Activated T-cell treated with anti-CD3 and anti-CD28 coated beads for 1 hour (primary cell): Measurements from ENCODE around the gene WAPL.
A peak's percentile ranks its signal among the peaks of the same experiment; 100 is the strongest.
"Not testable (repeated sequence)": the region's sequence is repeated elsewhere in the genome, so short reads cannot be mapped to it uniquely, and the experiment has no call there.

Experiments
- DNase-seq: peaks from one replicate; pipeline ENCODE4 v3.0.0-alpha.2; 2020; ENCODE audit warnings: low read depth

The WAPL gene, protein sequence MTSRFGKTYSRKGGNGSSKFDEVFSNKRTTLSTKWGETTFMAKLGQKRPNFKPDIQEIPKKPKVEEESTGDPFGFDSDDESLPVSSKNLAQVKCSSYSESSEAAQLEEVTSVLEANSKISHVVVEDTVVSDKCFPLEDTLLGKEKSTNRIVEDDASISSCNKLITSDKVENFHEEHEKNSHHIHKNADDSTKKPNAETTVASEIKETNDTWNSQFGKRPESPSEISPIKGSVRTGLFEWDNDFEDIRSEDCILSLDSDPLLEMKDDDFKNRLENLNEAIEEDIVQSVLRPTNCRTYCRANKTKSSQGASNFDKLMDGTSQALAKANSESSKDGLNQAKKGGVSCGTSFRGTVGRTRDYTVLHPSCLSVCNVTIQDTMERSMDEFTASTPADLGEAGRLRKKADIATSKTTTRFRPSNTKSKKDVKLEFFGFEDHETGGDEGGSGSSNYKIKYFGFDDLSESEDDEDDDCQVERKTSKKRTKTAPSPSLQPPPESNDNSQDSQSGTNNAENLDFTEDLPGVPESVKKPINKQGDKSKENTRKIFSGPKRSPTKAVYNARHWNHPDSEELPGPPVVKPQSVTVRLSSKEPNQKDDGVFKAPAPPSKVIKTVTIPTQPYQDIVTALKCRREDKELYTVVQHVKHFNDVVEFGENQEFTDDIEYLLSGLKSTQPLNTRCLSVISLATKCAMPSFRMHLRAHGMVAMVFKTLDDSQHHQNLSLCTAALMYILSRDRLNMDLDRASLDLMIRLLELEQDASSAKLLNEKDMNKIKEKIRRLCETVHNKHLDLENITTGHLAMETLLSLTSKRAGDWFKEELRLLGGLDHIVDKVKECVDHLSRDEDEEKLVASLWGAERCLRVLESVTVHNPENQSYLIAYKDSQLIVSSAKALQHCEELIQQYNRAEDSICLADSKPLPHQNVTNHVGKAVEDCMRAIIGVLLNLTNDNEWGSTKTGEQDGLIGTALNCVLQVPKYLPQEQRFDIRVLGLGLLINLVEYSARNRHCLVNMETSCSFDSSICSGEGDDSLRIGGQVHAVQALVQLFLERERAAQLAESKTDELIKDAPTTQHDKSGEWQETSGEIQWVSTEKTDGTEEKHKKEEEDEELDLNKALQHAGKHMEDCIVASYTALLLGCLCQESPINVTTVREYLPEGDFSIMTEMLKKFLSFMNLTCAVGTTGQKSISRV (N-terminal part only)

DNA sequence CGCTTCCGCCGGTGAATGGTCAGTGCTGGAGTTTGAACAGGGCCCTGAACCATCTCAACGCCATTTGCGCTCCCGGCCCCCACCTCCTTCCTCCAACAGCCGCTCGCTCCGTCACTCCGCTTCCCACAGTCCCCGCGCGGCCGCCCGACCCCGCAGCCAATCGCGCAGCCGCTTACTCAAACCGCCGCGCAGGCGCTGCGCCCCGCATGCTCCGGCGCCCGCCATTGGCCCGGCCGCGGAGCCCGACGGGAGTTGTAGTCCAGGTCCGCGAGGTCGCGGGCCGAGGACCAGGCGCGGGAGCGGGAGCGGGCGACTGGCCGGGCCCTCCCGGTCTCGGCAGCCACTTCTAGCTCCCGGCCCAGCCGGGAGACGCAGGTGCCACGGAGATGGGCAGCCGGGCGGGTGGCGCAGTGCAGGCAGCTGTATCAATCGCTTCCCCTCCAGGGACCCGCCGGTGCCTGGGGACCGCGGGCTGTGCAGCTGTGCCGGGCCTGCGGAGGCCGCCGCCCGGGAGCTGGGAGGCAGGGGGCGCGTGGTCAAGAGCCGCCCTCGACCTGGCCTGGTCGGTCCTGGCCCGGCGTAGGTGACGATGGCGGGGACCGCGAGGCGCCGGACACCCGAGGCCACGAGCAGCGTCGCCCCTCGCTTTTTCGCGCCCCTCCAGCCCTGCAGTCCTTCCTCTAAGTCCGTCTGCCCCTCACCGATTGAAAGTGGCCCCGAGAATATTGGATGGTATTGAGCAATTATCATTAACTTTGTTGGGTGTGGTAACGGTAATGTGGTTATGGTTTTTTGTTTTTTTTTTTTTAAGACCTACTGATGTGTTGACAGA is at the start of gene WAPL:
TSS of gene WAPL (minus strand) at position 115 of the 832 bp plus-strand sequence. CDS start 3,723 bp downstream, outside the sequence.
- DNase-seq, result peak; percentile 90

DNA sequence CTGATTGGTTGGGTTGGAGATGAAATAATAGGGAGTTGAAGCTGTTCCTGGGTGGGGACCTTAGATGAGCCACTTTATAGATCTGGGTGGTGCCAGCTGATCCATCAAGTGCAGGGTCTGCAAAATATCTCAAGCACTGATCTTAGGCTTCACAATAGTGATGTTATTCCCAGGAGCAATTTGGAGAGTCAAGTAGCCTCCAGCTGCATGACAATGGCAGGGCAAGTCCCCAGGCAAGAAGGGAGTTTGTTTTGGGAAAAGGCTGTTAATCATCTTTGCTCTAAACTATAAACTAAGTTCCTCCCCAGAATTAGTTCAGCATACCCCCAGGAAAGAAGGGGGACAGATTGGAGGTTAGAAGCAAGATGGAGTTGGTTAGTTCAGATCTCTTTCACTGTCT is 47.7 kb upstream of the WAPL start:
- DNase-seq, result no peak

DNA sequence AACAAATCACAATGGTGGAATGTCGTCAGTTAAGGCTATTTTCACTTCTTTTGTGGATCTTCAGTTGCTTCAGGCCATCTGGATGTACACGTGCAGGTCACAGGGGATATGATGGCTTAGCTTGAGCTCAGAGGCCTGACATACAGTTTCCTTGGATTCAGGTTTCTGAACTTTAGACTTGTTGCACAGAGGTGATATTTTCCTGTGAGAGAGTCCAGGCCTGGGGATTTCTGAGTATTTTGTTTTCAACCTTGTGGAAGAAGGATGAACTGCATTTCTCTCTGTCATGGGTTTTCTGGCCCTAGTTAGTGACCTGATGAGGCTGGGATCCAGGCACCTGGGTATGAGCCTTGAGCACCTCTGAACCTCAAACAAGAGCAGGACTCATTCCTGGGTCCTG is 44.9 kb upstream of the WAPL start:
- DNase-seq, result not testable (repeated sequence)

DNA sequence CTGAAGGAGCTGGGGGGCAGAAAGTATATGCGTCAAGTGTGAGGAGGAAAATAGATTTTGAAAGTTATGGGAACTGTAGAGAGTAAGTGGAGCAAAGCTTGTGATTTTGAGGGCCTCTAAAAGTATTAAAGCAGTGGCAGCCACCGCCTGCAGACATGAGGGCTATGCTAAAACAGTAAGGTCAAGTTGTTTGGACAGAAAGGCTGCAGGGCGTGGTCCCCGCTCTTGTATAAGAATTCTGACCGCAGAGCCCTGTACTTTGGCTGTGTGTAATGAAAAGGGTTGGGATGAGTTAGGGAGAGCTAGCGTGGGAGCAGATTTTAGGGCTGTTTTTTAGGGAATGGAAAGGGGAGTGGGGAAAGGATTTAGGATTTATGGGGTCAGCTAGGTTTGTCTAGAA is 41.7 kb upstream of the WAPL start:
- not testable (repeated sequence) for DNase-seq

DNA sequence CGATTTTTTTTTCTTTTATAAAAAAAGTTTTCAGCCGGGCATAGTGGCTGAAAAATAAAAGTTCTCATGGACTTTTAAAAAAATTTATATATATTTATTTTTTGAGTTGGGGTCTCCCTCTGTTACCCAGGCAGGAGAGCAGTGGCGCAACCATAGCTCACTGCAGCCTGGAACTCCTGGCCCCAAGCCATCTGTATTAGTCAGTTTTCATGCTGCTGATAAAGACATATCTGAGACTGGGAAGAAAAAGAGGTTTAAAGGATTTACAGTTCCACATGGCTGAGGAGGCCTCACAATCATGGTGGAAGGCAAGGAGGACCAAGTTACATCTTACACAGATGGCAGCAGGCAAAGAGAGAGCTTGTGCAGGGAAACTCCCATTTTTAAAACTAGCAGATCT is 37.1 kb upstream of the WAPL start:
- DNase-seq, result not testable (repeated sequence)

DNA sequence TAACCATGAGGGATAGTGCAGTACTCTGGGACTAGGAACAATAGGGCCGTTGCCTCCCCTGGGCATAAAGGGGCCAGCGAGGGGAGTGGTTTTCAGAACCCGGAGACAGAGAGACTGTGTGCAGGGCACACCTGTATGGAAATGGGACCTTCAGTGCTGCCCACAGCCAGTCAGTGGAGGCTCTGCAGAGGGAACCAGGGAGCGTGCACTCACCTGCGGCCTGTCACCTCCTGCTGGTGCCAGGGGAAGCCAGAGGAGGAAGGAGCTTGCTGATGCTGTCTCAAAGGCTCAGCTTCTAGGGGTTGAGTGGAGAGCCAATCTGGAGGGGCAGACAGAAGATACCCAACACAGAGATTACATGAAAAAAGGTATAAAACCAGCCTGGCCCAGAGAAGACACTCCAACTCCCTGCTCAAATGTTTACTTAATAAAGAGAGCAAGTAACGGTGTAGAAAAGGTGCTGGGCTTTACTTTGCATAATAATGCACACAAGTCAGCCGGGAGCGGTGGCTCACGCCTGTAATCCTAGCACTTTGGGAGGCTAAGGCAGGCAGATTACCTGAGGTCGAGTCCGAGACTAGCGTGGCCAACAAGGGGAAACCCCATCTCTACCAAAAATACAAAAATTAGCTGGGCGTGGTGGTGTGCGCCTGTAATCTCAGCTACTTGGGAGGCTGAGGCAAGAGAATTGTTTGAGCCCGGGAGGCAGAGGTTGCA is 35.5 kb upstream of the WAPL start:
- DNase-seq, result no peak

DNA sequence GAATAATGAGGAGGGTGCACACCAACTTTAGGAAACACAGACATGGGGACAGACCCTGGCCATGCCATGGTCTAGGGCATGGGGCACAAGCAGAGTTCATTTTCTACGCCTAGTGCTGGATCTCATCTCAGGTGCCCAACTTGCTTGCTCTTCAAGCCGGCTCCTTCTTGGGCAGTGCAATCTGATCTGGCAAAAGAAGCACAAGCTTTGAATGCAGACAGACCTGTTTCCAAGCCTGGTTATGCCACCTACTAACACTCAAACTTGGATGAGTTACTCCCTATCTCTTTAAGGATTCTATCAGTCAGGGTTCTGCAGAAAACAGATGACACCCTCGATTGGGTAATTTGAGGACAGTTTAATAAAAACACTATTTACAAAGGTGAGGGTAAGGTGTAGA is 34.9 kb upstream of the WAPL start:
- DNase-seq, result no peak

DNA sequence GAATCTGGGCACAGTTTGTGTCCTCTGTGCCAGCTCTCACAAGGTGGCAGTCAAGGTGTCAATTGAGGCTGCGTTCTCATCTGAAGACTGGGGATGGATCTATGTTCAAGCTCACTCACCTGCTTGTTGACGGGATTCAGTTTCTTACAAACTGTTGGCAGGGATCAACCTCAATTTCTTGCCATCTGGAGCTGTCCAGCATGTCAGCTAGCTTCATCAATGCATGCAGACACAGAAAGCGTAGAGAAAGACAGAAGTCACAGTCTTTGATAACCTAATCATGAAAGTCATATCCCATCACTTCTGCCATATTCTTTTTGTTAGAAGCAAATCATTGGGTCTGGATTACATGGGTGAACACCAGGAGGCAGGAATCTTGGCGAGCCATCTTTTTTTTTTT is 32.0 kb upstream of the WAPL start:
- DNase-seq, result no peak

DNA sequence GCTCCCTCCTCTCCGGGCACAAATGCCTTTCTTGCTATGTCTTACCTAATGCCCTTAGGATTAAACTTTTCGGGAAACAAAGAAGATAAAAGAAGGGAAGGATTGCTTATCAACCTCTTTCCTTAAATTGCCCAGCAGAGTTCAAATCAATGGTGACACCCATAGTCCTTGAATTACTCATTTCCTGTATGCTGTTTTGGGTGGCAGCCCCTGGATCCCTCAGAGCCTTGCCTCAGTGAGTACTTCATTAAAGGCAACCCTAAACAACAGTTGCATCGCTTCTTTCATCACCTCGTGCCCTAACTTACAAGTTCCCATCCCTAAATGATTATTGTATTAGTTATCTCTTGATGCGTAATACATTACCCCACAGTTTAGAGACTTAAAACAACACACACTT is 31.6 kb upstream of the WAPL start:
- DNase-seq, result no peak

DNA sequence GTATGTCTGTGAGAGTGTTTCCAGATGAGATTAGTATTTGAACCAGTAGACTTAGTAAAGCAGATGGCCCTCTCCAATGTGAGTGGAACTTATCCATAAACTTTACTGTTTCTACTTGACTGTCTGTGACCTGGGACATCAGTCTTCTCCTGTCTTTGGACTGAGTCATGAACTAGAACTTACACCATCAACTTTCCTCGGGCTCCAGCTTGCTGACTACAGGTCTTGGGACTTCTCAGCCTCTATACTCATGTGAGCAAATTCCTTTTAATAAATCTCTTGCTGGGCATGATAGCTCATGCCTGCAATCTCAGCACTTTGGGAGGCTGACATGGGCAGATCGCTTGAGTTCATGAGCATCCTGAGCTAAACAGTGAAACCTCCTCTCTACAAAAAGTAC is 25.7 kb upstream of the WAPL start:
- no peak for DNase-seq

DNA sequence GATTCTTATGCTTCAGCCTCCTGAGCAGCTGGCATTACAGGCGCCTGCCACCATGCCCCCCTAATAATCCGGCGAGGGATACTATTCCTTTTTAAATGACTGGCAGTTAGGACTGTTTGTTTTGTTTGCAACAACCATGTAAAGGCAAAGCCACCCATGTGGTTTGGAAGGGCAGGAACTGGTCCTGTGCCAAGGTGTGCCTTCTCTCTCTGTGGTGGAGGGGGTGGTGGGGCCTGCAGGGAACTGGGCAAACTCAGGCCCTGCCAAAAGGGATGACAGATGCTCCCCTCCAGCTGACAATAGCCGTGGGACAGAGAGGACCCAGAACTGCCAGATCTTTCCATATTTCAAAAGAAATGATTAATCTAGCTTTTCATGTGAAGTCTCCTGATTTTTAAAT is 23.5 kb upstream of the WAPL start:
- no peak for DNase-seq

DNA sequence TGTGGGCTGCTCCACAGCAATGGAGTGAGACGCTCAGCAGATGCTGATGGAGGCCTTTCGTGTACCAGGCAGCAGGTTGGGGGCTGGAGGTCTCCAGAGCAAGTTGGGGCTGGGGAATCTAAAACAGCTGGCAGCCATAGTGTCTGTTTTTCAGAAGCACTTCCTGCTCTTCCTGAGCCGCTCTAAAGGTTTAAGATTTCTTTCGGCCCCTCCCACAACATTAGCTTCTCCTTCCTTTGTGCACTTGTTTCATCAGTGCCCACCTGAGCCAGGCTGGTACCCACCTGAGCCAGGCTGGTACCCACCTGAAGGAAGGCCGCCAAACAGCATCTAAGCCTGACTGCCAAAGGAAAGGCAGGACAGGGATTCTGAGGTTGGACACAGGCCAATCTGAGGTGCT is 18.4 kb upstream of the WAPL start:
- DNase-seq, result no peak

DNA sequence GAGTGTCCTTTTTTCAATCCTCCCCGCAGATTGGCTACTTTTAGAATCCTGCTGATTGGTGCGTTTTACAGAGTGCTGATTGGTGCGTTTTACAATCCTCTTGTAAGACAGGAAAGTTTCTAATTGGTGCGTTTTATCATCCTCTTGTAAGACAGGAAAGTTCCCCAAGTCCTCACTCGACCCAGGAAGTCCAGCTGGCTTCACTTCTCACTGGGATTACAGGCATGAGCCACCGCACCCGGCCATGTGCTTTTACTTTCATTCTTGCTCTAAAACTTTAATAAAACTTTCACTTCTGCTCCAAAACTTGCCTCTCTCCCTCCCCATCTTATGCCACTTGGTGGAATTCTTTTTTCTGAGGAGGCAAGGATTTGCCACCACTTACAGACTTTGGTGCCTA is 17.0 kb upstream of the WAPL start:
- no peak for DNase-seq

DNA sequence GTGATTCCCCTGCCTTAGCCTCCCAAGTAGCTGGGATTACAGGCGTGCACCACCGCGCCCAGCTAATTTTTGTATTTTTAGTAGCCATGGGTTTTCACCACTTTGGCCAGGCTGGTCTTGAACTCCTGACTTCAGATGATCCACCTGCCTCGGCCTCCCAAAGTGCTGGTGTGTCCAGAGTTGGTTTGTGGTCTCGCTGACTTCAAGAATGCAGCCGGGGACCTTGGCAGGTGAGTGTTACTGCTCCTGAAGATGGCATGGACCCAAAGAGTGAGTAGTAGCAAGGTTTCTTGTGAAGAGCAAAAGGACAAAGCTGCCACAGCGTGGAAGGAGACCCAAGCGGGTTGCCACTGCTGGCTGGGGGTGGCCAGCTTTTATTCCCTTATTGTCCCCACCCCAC is 16.4 kb upstream of the WAPL start:
- not testable (repeated sequence) for DNase-seq

DNA sequence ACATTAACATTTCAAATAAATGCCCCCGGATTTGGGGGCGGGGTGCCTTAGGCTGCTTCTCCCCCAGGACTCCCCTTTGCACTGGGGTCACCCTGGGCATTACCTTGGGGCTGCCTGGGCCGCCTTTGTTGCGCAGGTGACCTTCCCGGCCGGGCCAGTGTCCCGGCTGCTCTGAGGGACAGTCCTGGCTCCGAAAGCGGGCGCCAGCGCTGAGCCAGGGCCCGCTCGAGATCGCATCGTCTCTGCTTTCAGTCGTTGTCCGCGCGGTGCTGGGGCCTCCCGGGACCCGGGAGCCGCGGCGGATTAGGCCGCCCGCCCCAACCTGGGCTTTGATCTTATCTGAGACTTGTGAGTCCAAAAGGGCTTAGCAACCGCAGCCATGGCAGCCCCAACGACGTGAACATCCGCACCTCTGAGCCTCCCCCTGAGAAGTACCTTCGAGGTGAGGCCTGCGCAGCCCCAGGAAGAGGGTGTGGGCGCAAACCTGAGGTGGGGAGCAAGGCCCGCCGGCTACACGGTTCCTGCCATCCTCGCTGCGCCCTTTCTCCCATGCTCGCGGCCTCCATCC is 14.8 kb upstream of the WAPL start:
- DNase-seq, result peak; percentile 29

DNA sequence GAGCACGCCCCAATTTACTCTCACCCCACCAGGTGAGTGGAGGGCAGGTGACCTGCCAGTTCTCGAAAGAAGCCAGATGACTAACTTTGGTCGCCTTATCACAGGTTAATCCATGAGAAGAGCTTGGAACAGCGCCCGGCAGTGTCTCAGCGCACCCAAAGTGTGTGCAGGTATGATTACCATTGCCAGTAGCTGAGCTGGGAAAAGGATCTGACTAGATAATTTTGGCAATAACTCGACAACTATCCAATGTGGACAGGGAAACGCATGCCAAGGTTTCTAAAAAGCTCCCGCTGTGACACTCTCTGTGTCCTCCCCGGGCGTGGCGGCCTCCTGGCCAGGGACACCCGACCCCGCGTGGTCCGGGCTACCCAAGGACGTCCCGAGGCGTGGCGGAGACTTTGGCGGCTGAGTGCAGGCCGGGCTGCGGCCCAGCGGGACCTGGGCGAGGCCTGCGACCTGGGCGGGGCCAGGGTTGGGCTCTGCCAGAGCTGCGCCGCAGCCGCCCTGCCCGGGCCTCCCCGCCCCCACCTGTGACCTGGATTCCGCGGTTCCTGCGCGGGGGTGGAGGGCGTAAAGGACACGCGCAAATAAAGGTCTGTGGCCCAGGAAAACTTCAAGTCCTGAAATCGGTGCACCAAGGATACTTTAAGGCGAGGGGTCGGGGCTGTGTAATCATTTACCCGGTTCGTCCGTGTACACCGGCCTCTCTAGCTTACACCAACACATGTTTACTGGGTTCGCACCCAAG is 13.7 kb upstream of the WAPL start:
- no peak for DNase-seq

DNA sequence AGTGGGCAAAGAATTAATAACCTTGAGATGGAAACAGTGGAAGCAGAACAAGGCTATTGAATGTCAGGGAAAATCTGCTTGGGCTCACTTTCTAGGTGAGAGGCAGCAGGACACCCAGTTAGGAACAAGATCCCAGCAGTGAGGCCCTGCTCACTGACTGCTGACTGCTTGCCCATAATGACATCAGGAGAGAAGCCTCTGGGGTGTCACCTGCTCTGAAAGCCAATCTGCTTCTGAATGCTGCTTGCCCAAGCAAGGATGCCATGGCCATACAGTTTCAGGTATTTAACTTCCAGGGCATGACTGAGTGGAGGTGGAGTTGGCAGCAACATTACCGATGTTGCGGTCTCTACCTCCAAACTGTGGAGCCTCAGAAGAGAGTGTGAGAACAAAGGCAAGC is 11.7 kb upstream of the WAPL start:
- no peak for DNase-seq

DNA sequence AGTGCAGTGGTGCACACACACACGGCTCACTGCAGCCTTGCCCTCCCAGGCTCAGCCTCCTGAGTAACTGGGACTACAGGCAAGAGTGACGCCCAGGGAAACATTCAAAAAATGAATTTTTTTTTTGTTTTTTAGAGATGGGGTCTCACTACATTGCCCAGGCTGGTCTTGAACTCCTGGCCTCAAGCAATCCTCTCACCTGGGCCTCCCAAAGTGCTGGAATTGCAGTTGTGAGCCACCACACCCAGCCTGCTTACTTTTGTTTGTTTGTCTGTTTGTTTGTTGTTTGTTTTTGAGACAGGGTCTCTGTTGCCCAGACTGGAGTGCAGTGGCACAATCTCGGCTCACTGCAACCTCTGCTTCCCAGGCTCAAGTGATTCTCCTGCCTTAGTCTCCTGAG is 7.1 kb upstream of the WAPL start:
- DNase-seq, result not testable (repeated sequence)

DNA sequence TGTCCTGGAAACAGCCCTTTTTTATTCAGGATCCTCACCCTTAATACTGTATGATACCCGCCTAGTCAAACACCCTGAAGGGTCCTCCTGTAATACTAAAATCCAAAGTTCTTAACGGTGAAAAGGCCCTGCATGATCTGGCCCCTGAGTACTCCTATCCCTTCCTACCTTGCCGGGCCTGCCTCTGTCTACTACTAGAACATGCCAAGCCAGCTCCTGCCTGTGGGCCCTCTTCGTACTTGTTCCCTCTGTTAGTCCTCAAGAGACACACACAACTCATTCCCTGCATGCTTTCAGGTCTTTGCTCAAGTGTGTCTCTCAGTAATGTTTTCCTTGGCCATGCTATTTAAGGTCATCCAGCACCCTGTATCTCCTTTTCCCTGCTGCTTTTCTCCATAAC is 5.0 kb upstream of the WAPL start:
- no peak for DNase-seq

DNA sequence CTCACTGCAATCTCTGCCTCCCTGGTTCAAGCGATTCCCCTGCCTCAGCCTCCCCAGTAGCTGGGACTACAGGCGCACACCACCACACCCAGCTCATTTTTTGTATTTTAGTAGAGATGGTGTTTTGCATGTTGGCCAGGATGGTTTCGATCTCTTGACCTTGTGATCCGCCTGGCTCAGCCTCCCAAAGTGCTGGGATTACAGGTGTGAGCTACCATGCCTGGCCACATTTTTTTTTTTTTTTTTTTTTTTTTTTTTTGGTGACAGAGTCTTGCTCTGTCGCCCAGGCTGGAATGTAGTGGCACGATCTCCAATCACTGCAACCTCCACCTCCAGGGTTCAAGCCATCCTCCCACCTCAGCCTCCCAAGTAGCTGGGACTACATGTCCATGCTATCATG is 4.1 kb upstream of the WAPL start:
- not testable (repeated sequence) for DNase-seq
